HCT116 (cell line): ENCODE data around the gene ZNF18. TPM values are rescaled to one million over a fixed set of nuclear protein-coding genes. Genes with fewer than 3 reads are reported as not detected.

Experiments
- ATAC-seq: fragments of 200-7000 bp; cut with Tn5 transposase; 2 replicates; pipeline ENCODE4 v1.9.1; 2020; ENCODE audit warnings: mild to moderate bottlenecking, moderate library complexity
- BruUV-seq: library from RNA; stranded (reverse); fragments of 400-500 nt; replicated peaks from 2 replicates; lab custom pipeline; 2021; lab: Mats Ljungman, UMichigan
- CTCF ChIA-PET: fragments of 300-600 bp; sonication (Branson Sonifier 250); formaldehyde crosslinking; loops from one replicate; lab custom pipeline; 2021; ENCODE audit warnings: antibody characterized with exemption; lab: Charles Lee
- POLR2A ChIA-PET: fragments of 300-600, 350-600 bp; sonication (Branson Sonifier 250); formaldehyde crosslinking; loops from one replicate; lab custom pipeline; 2021; ENCODE audit warnings: antibody characterized with exemption; lab: Charles Lee
- RAD21 ChIA-PET, 2 experiments: fragments of 300-600 bp; sonication (Branson Sonifier 250); formaldehyde crosslinking; loops; one replicate each; lab custom pipeline; 2023; ENCODE audit warnings: low total read pairs in 2 of 2; ENCODE audit not compliant: uncharacterized antibody in 2 of 2, unreplicated experiment in 2 of 2, low non-redundant PET in 1 of 2; lab: Charles Lee
- DNase-seq: peaks from one replicate; pipeline ENCODE4 v3.0.0-alpha.2; 2010; ENCODE audit warnings: low read depth, low spot score
- H2AFZ ChIP-seq: fragments of 200-600 bp; shearing (Covaris generic), sonication (generic); 2 replicates; pipeline ENCODE4 v1.6.1; 2017; ENCODE audit warnings: low read depth, mixed run types, mixed read lengths, antibody characterized with exemption, low read length; ENCODE audit not compliant: poor library complexity, severe bottlenecking
- H3K27ac ChIP-seq: 2 replicates; pipeline ENCODE4 v1.5.1; 2012; ENCODE audit warnings: low read depth, low read length
- H3K27me3 ChIP-seq: fragments of 200-600 bp; sonication (generic); 2 replicates; pipeline ENCODE4 v1.6.1; 2016; ENCODE audit warnings: mixed run types, low read length, mixed read lengths; ENCODE audit not compliant: insufficient read depth
- H3K36me3 ChIP-seq, 2 experiments: fragments of 200-500 bp in 1 of 2; fragments of 200-600 bp in 1 of 2; sonication (Bioruptor generic) in 1 of 2; sonication (generic) in 1 of 2; 2 replicates each; pipeline versions ENCODE4 v1.5.1 to v1.6.1; 2014 to 2016; ENCODE audit warnings: low read length in 2 of 2, inconsistent platforms in 1 of 2, mixed read lengths in 1 of 2, mixed run types in 1 of 2; ENCODE audit not compliant: insufficient read depth in 2 of 2, control insufficient read depth in 1 of 2
- H3K4me1 ChIP-seq, 2 experiments: fragments of 200-600 bp in 1 of 2; sonication (generic) in 1 of 2; 2 replicates each; pipeline versions ENCODE4 v1.5.1 to v1.6.1; 2012 to 2017; ENCODE audit warnings: low read length in 2 of 2, inconsistent platforms in 1 of 2, mild to moderate bottlenecking in 1 of 2, mixed read lengths in 1 of 2, mixed run types in 1 of 2, moderate library complexity in 1 of 2; ENCODE audit not compliant: insufficient read depth in 2 of 2, control insufficient read depth in 1 of 2
- H3K4me2 ChIP-seq: fragments of 200-600 bp; sonication (generic); 2 replicates; pipeline ENCODE4 v1.6.1; 2017; ENCODE audit warnings: mixed run types, low read length, mixed read lengths
- H3K4me3 ChIP-seq, 2 experiments: fragments of 200-600 bp in 1 of 2; sonication (generic) in 1 of 2; replicated peaks in 1 of 2; 2 replicates each; pipeline ENCODE4 v1.5.1; 2011 to 2016; ENCODE audit warnings: low read length in 2 of 2, control low read depth in 1 of 2, low read depth in 1 of 2, mild to moderate bottlenecking in 1 of 2, mixed read lengths in 1 of 2, mixed run types in 1 of 2
- H3K79me2 ChIP-seq: fragments of 200-600 bp; sonication (generic); 2 replicates; pipeline ENCODE4 v1.6.1; 2017; ENCODE audit warnings: mild to moderate bottlenecking, mixed run types, low read length, moderate library complexity, mixed read lengths; ENCODE audit not compliant: insufficient read depth
- H3K9ac ChIP-seq: fragments of 200-600 bp; sonication (generic); 2 replicates; pipeline ENCODE4 v1.6.1; 2016; ENCODE audit warnings: low read length, mixed read lengths
- H3K9me2 ChIP-seq: fragments of 200-600 bp; sonication (generic), shearing (Covaris generic); 2 replicates; pipeline ENCODE4 v1.6.1; 2017; ENCODE audit warnings: mixed run types, mild to moderate bottlenecking, moderate library complexity; ENCODE audit not compliant: insufficient read depth
- H3K9me3 ChIP-seq, 2 experiments: fragments of 200-500 bp in 1 of 2; fragments of 200-600 bp in 1 of 2; sonication (Bioruptor generic) in 1 of 2; sonication (generic) in 1 of 2; 2 replicates each; pipeline ENCODE4 v1.6.1; 2014 to 2017; ENCODE audit warnings: low read length in 2 of 2, mixed read lengths in 2 of 2, inconsistent platforms in 1 of 2, low read depth in 1 of 2, mild to moderate bottlenecking in 1 of 2, mixed run types in 1 of 2, moderate library complexity in 1 of 2; ENCODE audit not compliant: control insufficient read depth in 1 of 2, insufficient read depth in 1 of 2
- H4K20me1 ChIP-seq: fragments of 200-600 bp; sonication (generic), shearing (Covaris generic); 2 replicates; pipeline ENCODE4 v1.6.1; 2017; ENCODE audit warnings: mixed run types, mild to moderate bottlenecking, moderate library complexity; ENCODE audit not compliant: insufficient read depth
- CBX3 ChIP-seq: IDR thresholded peaks from 2 replicates; pipeline ENCODE4 v1.6.1; 2012; ENCODE audit warnings: low read depth
- CEBPB ChIP-seq: IDR thresholded peaks from 2 replicates; pipeline ENCODE4 v1.6.1; 2012; ENCODE audit warnings: low read depth
- EZH2 ChIP-seq: fragments of 200-600 bp; sonication (generic); IDR thresholded peaks from 2 replicates; pipeline ENCODE4 v1.6.1; 2017; ENCODE audit warnings: antibody characterized with exemption, mixed run types
- FOSL1 ChIP-seq: IDR thresholded peaks from 2 replicates; pipeline ENCODE4 v1.6.1; 2012; ENCODE audit warnings: low read depth
- JUND ChIP-seq: IDR thresholded peaks from 2 replicates; pipeline ENCODE4 v1.6.1; 2012
- RAD21 ChIP-seq: IDR thresholded peaks from 2 replicates; pipeline ENCODE4 v1.6.1; 2012; ENCODE audit warnings: low read depth, mild to moderate bottlenecking
- SIN3A ChIP-seq: IDR thresholded peaks from 2 replicates; pipeline ENCODE4 v1.6.1; 2012; ENCODE audit warnings: low read depth
- SRF ChIP-seq: IDR thresholded peaks from 2 replicates; pipeline ENCODE4 v1.6.1; 2012; ENCODE audit warnings: low read depth
- TCF7L2 ChIP-seq: IDR thresholded peaks from 2 replicates; pipeline ENCODE4 v1.7.0; 2011; ENCODE audit warnings: borderline replicate concordance, inconsistent platforms; ENCODE audit not compliant: insufficient read depth, insufficient read length; ENCODE audit errors: extremely low read depth
- YY1 ChIP-seq: IDR thresholded peaks from 2 replicates; pipeline ENCODE4 v1.6.1; 2011; ENCODE audit warnings: low read length, low read depth, moderate library complexity, mild to moderate bottlenecking; ENCODE audit not compliant: insufficient replicate concordance; ENCODE audit errors: extremely low read depth
- ZFX ChIP-seq: fragments of 450-650 bp; IDR thresholded peaks from 2 replicates; pipeline ENCODE4 v1.6.1; 2017
- ZNF274 ChIP-seq: fragments of 200-500 bp; sonication (Bioruptor generic); IDR thresholded peaks from 2 replicates; pipeline ENCODE4 v1.6.1; 2014; ENCODE audit warnings: mild to moderate bottlenecking, low read depth, low read length, inconsistent platforms
- intact Hi-C: fragments of 100-400 bp; cut with micrococcal nuclease; formaldehyde crosslinking; loops from 2 replicates; pipeline ENCODE4 v1.10.0; 2022
- total RNA-seq: library from RNA; stranded (reverse); gene quantifications from one replicate; pipeline ENCODE4 v1.2.1, GENCODE V29; 2021; ENCODE audit not compliant: unreplicated experiment
- TF ChIP-seq, protein P1 (sequence below): IDR thresholded peaks from 2 replicates; pipeline ENCODE4 v1.6.1; 2012
- TF ChIP-seq, protein P2 (sequence below): IDR thresholded peaks from 2 replicates; pipeline ENCODE4 v1.6.1; 2012; ENCODE audit warnings: low read depth
- TF ChIP-seq, protein P3 (sequence below): IDR thresholded peaks from 2 replicates; pipeline ENCODE4 v1.6.1; 2012
- TF ChIP-seq, protein P4 (sequence below): IDR thresholded peaks from 2 replicates; pipeline ENCODE4 v1.6.1; 2011; ENCODE audit warnings: mild to moderate bottlenecking, low read length, moderate library complexity; ENCODE audit not compliant: insufficient replicate concordance; ENCODE audit errors: extremely low read depth

Gene ZNF18
- total RNA-seq, 1 experiment from 2014 or later: 6.2 TPM

DNA sequence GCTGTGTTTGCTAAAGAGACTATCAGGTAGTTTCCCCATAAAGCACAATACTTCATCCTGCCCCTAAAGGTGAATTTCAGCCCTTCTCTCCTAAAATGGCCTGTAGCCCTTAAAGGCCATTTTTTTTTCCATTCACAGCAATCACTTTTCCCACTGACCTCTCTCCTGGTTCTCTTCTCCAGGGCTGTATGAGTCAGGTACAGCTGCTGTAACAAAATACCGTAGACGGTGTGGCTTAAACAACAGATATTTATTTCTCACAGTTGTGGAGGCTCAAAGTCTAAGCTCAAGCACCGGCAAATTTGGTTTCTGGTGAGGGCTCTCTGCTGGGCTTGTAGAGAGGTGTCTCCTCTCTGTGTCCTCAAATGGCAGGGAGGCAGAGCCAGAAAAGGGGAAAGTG lies 44.7 kb downstream of the ZNF18 start:
- Histone ChIP-seq H3K36me3 (no peaks in the 10 kb centered on the region), H3K27ac (no peak overlapping the region), H3K79me2 (no peaks in the 10 kb centered on the region), H3K9me3 (peaks cover 3 to 11% of the 10 kb centered on the region in 2 experiments; a peak in 3 of 4 replicates), H3K27me3 (no peaks in the 10 kb centered on the region)
- BruUV-seq: no TSS peak
- POLR2A ChIA-PET: no interaction called here
- TF ChIP-seq SRF (no peak), RAD21 (no peak), CEBPB (no peak), FOSL1 (no peak), SIN3A (no peak), ZNF274 (no peak), TCF7L2 (no peak), YY1 (no peak), EZH2 (no peak), ZFX (no peak), JUND (no peak), CBX3 (no peak)
- TF ChIP-seq, protein P1, sequence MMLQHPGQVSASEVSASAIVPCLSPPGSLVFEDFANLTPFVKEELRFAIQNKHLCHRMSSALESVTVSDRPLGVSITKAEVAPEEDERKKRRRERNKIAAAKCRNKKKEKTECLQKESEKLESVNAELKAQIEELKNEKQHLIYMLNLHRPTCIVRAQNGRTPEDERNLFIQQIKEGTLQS: no peak
- TF ChIP-seq, protein P2, sequence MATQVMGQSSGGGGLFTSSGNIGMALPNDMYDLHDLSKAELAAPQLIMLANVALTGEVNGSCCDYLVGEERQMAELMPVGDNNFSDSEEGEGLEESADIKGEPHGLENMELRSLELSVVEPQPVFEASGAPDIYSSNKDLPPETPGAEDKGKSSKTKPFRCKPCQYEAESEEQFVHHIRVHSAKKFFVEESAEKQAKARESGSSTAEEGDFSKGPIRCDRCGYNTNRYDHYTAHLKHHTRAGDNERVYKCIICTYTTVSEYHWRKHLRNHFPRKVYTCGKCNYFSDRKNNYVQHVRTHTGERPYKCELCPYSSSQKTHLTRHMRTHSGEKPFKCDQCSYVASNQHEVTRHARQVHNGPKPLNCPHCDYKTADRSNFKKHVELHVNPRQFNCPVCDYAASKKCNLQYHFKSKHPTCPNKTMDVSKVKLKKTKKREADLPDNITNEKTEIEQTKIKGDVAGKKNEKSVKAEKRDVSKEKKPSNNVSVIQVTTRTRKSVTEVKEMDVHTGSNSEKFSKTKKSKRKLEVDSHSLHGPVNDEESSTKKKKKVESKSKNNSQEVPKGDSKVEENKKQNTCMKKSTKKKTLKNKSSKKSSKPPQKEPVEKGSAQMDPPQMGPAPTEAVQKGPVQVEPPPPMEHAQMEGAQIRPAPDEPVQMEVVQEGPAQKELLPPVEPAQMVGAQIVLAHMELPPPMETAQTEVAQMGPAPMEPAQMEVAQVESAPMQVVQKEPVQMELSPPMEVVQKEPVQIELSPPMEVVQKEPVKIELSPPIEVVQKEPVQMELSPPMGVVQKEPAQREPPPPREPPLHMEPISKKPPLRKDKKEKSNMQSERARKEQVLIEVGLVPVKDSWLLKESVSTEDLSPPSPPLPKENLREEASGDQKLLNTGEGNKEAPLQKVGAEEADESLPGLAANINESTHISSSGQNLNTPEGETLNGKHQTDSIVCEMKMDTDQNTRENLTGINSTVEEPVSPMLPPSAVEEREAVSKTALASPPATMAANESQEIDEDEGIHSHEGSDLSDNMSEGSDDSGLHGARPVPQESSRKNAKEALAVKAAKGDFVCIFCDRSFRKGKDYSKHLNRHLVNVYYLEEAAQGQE: no peak
- TF ChIP-seq, protein P3, sequence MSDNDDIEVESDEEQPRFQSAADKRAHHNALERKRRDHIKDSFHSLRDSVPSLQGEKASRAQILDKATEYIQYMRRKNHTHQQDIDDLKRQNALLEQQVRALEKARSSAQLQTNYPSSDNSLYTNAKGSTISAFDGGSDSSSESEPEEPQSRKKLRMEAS: no peak
- TF ChIP-seq, protein P4, sequence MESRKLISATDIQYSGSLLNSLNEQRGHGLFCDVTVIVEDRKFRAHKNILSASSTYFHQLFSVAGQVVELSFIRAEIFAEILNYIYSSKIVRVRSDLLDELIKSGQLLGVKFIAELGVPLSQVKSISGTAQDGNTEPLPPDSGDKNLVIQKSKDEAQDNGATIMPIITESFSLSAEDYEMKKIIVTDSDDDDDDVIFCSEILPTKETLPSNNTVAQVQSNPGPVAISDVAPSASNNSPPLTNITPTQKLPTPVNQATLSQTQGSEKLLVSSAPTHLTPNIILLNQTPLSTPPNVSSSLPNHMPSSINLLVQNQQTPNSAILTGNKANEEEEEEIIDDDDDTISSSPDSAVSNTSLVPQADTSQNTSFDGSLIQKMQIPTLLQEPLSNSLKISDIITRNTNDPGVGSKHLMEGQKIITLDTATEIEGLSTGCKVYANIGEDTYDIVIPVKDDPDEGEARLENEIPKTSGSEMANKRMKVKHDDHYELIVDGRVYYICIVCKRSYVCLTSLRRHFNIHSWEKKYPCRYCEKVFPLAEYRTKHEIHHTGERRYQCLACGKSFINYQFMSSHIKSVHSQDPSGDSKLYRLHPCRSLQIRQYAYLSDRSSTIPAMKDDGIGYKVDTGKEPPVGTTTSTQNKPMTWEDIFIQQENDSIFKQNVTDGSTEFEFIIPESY: no peak
- TF ChIP-seq, all 23 proteins: peak for 0
- no peak for ATAC-seq
- peaks cover 5 to 22% of the 10 kb centered on the region in 2 experiments for H3K4me1 ChIP-seq
- CTCF ChIA-PET: no interaction called here
- H4K20me1 ChIP-seq: no peaks in the 10 kb centered on the region
- H3K9ac ChIP-seq: no peak overlapping the region
- H2AFZ ChIP-seq: no peak overlapping the region
- no peak overlapping the region for H3K4me2 ChIP-seq
- DNase-seq: no peak
- intact Hi-C loops: no loop called here
- no peak overlapping the region for H3K4me3 ChIP-seq
- H3K9me2 ChIP-seq: no peaks in the 10 kb centered on the region
- RAD21 ChIA-PET: no interaction called here
